Osteoblast (primary cell): Measurements from ENCODE around the gene CDH12. TPM values are rescaled to one million over a fixed set of nuclear protein-coding genes. Genes with fewer than 3 reads are reported as not detected.

Source experiments
- DNase-seq: peaks from one replicate; pipeline ENCODE4 v3.0.0; 2011; ENCODE audit warnings: low spot score, mixed read lengths; ENCODE audit not compliant: insufficient read length; ENCODE audit errors: missing footprints
- H2AFZ ChIP-seq: 2 replicates; pipeline ENCODE4 v1.6.0; 2011; ENCODE audit warnings: mild to moderate bottlenecking, low read length
- H3K27ac ChIP-seq: 2 replicates; pipeline ENCODE4 v1.5.1; 2011; ENCODE audit warnings: mild to moderate bottlenecking, low read depth, low read length, moderate library complexity
- H3K27me3 ChIP-seq: 2 replicates; pipeline ENCODE4 v1.6.0; 2012; ENCODE audit warnings: mild to moderate bottlenecking, control low read depth, inconsistent platforms, low read length, moderate library complexity; ENCODE audit not compliant: insufficient read depth
- H3K36me3 ChIP-seq: 2 replicates; pipeline ENCODE4 v1.5.1; 2011; ENCODE audit warnings: mild to moderate bottlenecking, low read length, control low read depth, moderate library complexity; ENCODE audit not compliant: insufficient read depth
- H3K4me1 ChIP-seq: 2 replicates; pipeline ENCODE4 v1.5.1; 2011; ENCODE audit warnings: mild to moderate bottlenecking, low read length, control low read depth, moderate library complexity; ENCODE audit not compliant: insufficient read depth
- H3K4me2 ChIP-seq: 2 replicates; pipeline ENCODE4 v1.6.0; 2011; ENCODE audit warnings: mild to moderate bottlenecking, low read length; ENCODE audit not compliant: insufficient read depth
- H3K4me3 ChIP-seq: fragments of 200-600 bp; sonication (generic); 3 replicates; pipeline ENCODE4 v1.5.1; 2012; ENCODE audit warnings: mild to moderate bottlenecking, low read length, inconsistent platforms; ENCODE audit not compliant: insufficient read depth
- H3K79me2 ChIP-seq: 2 replicates; pipeline ENCODE4 v1.6.0; 2012; ENCODE audit warnings: mild to moderate bottlenecking, low read length, control low read depth, inconsistent platforms; ENCODE audit not compliant: insufficient read depth
- H3K9me3 ChIP-seq: 2 replicates; pipeline ENCODE4 v1.5.1; 2011; ENCODE audit warnings: low read depth, low read length, control low read depth
- H4K20me1 ChIP-seq: 2 replicates; pipeline ENCODE4 v1.6.0; 2012; ENCODE audit warnings: mild to moderate bottlenecking, low read length, control low read depth; ENCODE audit not compliant: insufficient read depth
- CTCF ChIP-seq: IDR thresholded peaks from 2 replicates; pipeline ENCODE4 v1.5.1; 2011; ENCODE audit warnings: mild to moderate bottlenecking, low read depth, low read length, moderate library complexity; ENCODE audit errors: extremely low read depth
- total RNA-seq: library from RNA; depleted of rRNA; stranded (reverse); fragments of >200 nt; gene quantifications from 2 replicates; pipeline ENCODE4 v1.2.3, GENCODE V29; 2012

The CDH12 gene
- total RNA-seq, 1 donor, result not detected

GRCh38 chr5:22560147-22560546 is 293.0 kb downstream of the CDH12 start:
- no peak for DNase-seq
- no peaks in the 10 kb centered on the region for H3K79me2 ChIP-seq
- no peaks in the 10 kb centered on the region for H3K9me3 ChIP-seq
- H4K20me1 ChIP-seq, result no peaks in the 10 kb centered on the region
- no peaks in the 10 kb centered on the region for H3K27me3 ChIP-seq
- no peak overlapping the region for H3K27ac ChIP-seq
- H2AFZ ChIP-seq, result no peak overlapping the region
- no peak for TF ChIP-seq CTCF
- no peaks in the 10 kb centered on the region for H3K4me1 ChIP-seq
- H3K4me3 ChIP-seq, result no peak overlapping the region
- H3K4me2 ChIP-seq, result no peak overlapping the region
- no peaks in the 10 kb centered on the region for H3K36me3 ChIP-seq

GRCh38 chr5:22557251-22557650 is 295.9 kb downstream of the CDH12 start:
- no peak overlapping the region for H2AFZ ChIP-seq
- H3K9me3 ChIP-seq, result no peaks in the 10 kb centered on the region
- no peaks in the 10 kb centered on the region for H3K4me1 ChIP-seq
- no peaks in the 10 kb centered on the region for H3K36me3 ChIP-seq
- no peaks in the 10 kb centered on the region for H3K27me3 ChIP-seq
- no peak overlapping the region for H3K27ac ChIP-seq
- H3K4me3 ChIP-seq, result no peak overlapping the region
- H3K4me2 ChIP-seq, result no peak overlapping the region
- DNase-seq, result no peak
- no peaks in the 10 kb centered on the region for H4K20me1 ChIP-seq
- H3K79me2 ChIP-seq, result no peaks in the 10 kb centered on the region
- TF ChIP-seq CTCF, result no peak

GRCh38 chr5:22554475-22554874 is 298.7 kb downstream of the CDH12 start:
- no peak for TF ChIP-seq CTCF
- H3K4me1 ChIP-seq, result no peaks in the 10 kb centered on the region

GRCh38 chr5:22549876-22550671 is 303.1 kb downstream of the CDH12 start:
- H3K36me3 ChIP-seq, result no peaks in the 10 kb centered on the region
- TF ChIP-seq CTCF, result no peak
- no peak overlapping the region for H3K4me2 ChIP-seq
- no peaks in the 10 kb centered on the region for H3K27me3 ChIP-seq
- H3K4me1 ChIP-seq, result no peaks in the 10 kb centered on the region
- peak; percentile 21 for DNase-seq
- H2AFZ ChIP-seq, result no peak overlapping the region
- H3K9me3 ChIP-seq, result peaks cover 7% of the 10 kb centered on the region
- H3K4me3 ChIP-seq, result no peak overlapping the region
- H3K79me2 ChIP-seq, result no peaks in the 10 kb centered on the region
- no peak overlapping the region for H3K27ac ChIP-seq
- H4K20me1 ChIP-seq, result no peaks in the 10 kb centered on the region

More at GRCh38 chr5:22554475-22554874, 298.7 kb downstream of the CDH12 start:
- no peak overlapping the region for H2AFZ ChIP-seq
- no peaks in the 10 kb centered on the region for H4K20me1 ChIP-seq
- no peak overlapping the region for H3K27ac ChIP-seq
- H3K79me2 ChIP-seq, result no peaks in the 10 kb centered on the region
- H3K4me3 ChIP-seq, result no peak overlapping the region
- H3K4me2 ChIP-seq, result no peak overlapping the region
- no peaks in the 10 kb centered on the region for H3K36me3 ChIP-seq
- H3K27me3 ChIP-seq, result no peaks in the 10 kb centered on the region
- H3K9me3 ChIP-seq, result peaks cover 7% of the 10 kb centered on the region
- no peak for DNase-seq
